Cardiac muscle cell (in vitro differentiated cells and primary cell): ENCODE data around the gene FADS1. TPM values are rescaled to one million over a fixed set of nuclear protein-coding genes. Genes with fewer than 3 reads are reported as not detected.

Experiments
- DNase-seq, 2 donors: peaks; one replicate each; pipeline versions ENCODE4 v3.0.0 to v3.0.0-alpha.2; 2010 to 2017; ENCODE audit warnings: low read depth in 1 of 2, low spot score in 1 of 2
- H3K27ac ChIP-seq: fragments of 200-600 bp; sonication (generic); 2 replicates; pipeline ENCODE4 v1.5.1; 2016
- H3K27me3 ChIP-seq: fragments of 200-600 bp; sonication (generic); 2 replicates; pipeline ENCODE4 v1.6.0; 2016; ENCODE audit warnings: control low read depth
- H3K36me3 ChIP-seq: fragments of 200-600 bp; sonication (generic); 2 replicates; pipeline ENCODE4 v1.5.1; 2016; ENCODE audit warnings: control low read depth
- H3K4me1 ChIP-seq: fragments of 200-600 bp; sonication (generic); 2 replicates; pipeline ENCODE4 v1.8.1; 2017; ENCODE audit warnings: low read depth, mild to moderate bottlenecking, mixed run types
- H3K4me3 ChIP-seq: fragments of 200-600 bp; sonication (generic); 2 replicates; pipeline ENCODE4 v1.5.1; 2016; ENCODE audit warnings: mild to moderate bottlenecking
- H3K9me3 ChIP-seq: fragments of 200-600 bp; sonication (generic); 2 replicates; pipeline ENCODE4 v1.5.1; 2017; ENCODE audit warnings: low read depth, mild to moderate bottlenecking, control low read depth
- CTCF ChIP-seq: IDR thresholded peaks from 2 replicates; pipeline ENCODE4 v1.5.1; 2012; ENCODE audit warnings: low read depth, mild to moderate bottlenecking, low read length
- polyA plus RNA-seq: library from polyadenylated mRNA; unstranded; fragments of >200 nt; fragmentation: Nextera tagmentation; extraction: Ambion mirVana; gene quantifications from 2 replicates; pipeline ENCODE4 v1.2.1, GENCODE V29; 2016
- total RNA-seq: library from RNA; depleted of rRNA; stranded (reverse); fragments of >200 nt; gene quantifications from 2 replicates; pipeline ENCODE4 v1.2.3, GENCODE V29; 2016

Gene FADS1
- total and polyA plus RNA-seq, 2 experiments from 2014 or later = 114 to 249 TPM

- no peak for DNase-seq
- no peaks in the 10 kb centered on the region for H3K9me3 ChIP-seq
- no peak overlapping the region for H3K4me3 ChIP-seq
- no peaks in the 10 kb centered on the region for H3K27me3 ChIP-seq
- H3K27ac ChIP-seq = peak overlapping the region; percentile 85
- no peaks in the 10 kb centered on the region for H3K36me3 ChIP-seq
- peaks cover 28% of the 10 kb centered on the region for H3K4me1 ChIP-seq
- TF ChIP-seq CTCF = no peak
Measured at GRCh38 chr11:61756147-61756451, 60.7 kb downstream of the FADS1 start.

- H3K27ac ChIP-seq = peak overlapping the region; percentile 85
- TF ChIP-seq CTCF = no peak
- peak; percentile 86 to 90 for DNase-seq
- H3K9me3 ChIP-seq = no peaks in the 10 kb centered on the region
- H3K36me3 ChIP-seq = no peaks in the 10 kb centered on the region
- H3K27me3 ChIP-seq = no peaks in the 10 kb centered on the region
- H3K4me3 ChIP-seq = peak overlapping the region; percentile 69
- H3K4me1 ChIP-seq = peaks cover 29% of the 10 kb centered on the region
Measured at GRCh38 chr11:61754534-61755482, 62.0 kb downstream of the FADS1 start.

- H3K27ac ChIP-seq = peak overlapping the region; percentile 85
- no peaks in the 10 kb centered on the region for H3K36me3 ChIP-seq
- TF ChIP-seq CTCF = no peak
- peaks cover 32% of the 10 kb centered on the region for H3K4me1 ChIP-seq
- peak overlapping the region; percentile 69 for H3K4me3 ChIP-seq
- DNase-seq = no peak
- no peaks in the 10 kb centered on the region for H3K27me3 ChIP-seq
- no peaks in the 10 kb centered on the region for H3K9me3 ChIP-seq
Measured at GRCh38 chr11:61753672-61754071, 63.1 kb downstream of the FADS1 start.

- Histone ChIP-seq H3K4me1 (peaks cover 33% of the 10 kb centered on the region), H3K27me3 (no peaks in the 10 kb centered on the region), H3K9me3 (no peaks in the 10 kb centered on the region), H3K36me3 (no peaks in the 10 kb centered on the region), H3K4me3 (peak overlapping the region; percentile 69), H3K27ac (peak overlapping the region; percentile 85)
- TF ChIP-seq CTCF = no peak
- DNase-seq = no peak
Measured at GRCh38 chr11:61752925-61753521, 63.8 kb downstream of the FADS1 start.

- peak; percentile 58 to 83 for DNase-seq
- Histone ChIP-seq H3K4me1 (peaks cover 36% of the 10 kb centered on the region), H3K9me3 (no peaks in the 10 kb centered on the region), H3K36me3 (no peaks in the 10 kb centered on the region), H3K27ac (peak within 1 kb of the TSS; percentile 85), H3K4me3 (peak within 1 kb of the TSS; percentile 69), H3K27me3 (no peaks in the 10 kb centered on the region)
- TF ChIP-seq CTCF = peak; percentile 47
Measured at GRCh38 chr11:61752117-61752924, 64.5 kb downstream of the FADS1 start, which contains the start of gene MYRF. MYRF (plus strand) TSS chr11:61752636; CDS start chr11:61752745, 109 bp downstream.
